DOHH2 (cell line): ENCODE data around the gene MYT1.

Experiments
- H3F3A ChIP-seq: fragments of 200-600 bp; sonication (generic), shearing (Covaris generic); 2 replicates; pipeline ENCODE4 v1.6.0; 2016; ENCODE audit warnings: antibody characterized with exemption, mild to moderate bottlenecking; ENCODE audit not compliant: control insufficient read depth, insufficient read depth
- H3K27ac ChIP-seq: fragments of 200-600 bp; sonication (generic); 2 replicates; pipeline ENCODE4 v1.5.1; 2014; ENCODE audit warnings: low read depth, mild to moderate bottlenecking, low read length, moderate library complexity
- H3K27me3 ChIP-seq: fragments of 200-600 bp; sonication (generic); 2 replicates; pipeline ENCODE4 v1.6.1; 2014; ENCODE audit warnings: mild to moderate bottlenecking, low read length, mixed read lengths; ENCODE audit not compliant: control insufficient read depth
- H3K36me3 ChIP-seq: fragments of 200-600 bp; sonication (generic); 2 replicates; pipeline ENCODE4 v1.6.1; 2014; ENCODE audit warnings: mild to moderate bottlenecking, low read length, moderate library complexity, mixed read lengths; ENCODE audit not compliant: control insufficient read depth
- H3K4me1 ChIP-seq: fragments of 200-600 bp; sonication (generic); 2 replicates; pipeline ENCODE4 v1.6.1; 2014; ENCODE audit warnings: mild to moderate bottlenecking, low read length, mixed read lengths; ENCODE audit not compliant: control insufficient read depth
- H3K4me2 ChIP-seq: fragments of 200-600 bp; sonication (generic); 2 replicates; pipeline ENCODE4 v1.6.0; 2014; ENCODE audit warnings: mild to moderate bottlenecking, low read length, moderate library complexity
- H3K4me3 ChIP-seq: fragments of 200-600 bp; sonication (generic); 2 replicates; pipeline ENCODE4 v1.5.1; 2014; ENCODE audit warnings: mild to moderate bottlenecking, low read length, mixed read lengths
- H3K79me2 ChIP-seq: fragments of 200-600 bp; sonication (generic); 2 replicates; pipeline ENCODE4 v1.6.1; 2014; ENCODE audit warnings: mild to moderate bottlenecking, low read length, mixed read lengths; ENCODE audit not compliant: control insufficient read depth
- H3K9me2 ChIP-seq: fragments of 200-600 bp; sonication (generic); replicated peaks from 2 replicates; pipeline ENCODE4 v1.6.1; 2014; ENCODE audit warnings: mild to moderate bottlenecking, low read length, mixed read lengths; ENCODE audit not compliant: control insufficient read depth
- H3K9me3 ChIP-seq: fragments of 200-600 bp; sonication (generic); 2 replicates; pipeline ENCODE4 v1.6.1; 2014; ENCODE audit warnings: antibody characterized with exemption, low read length, mixed read lengths; ENCODE audit not compliant: control insufficient read depth, insufficient read depth
- H4K20me1 ChIP-seq: fragments of 200-600 bp; sonication (generic); 2 replicates; pipeline ENCODE4 v1.6.0; 2014; ENCODE audit warnings: low read depth, mild to moderate bottlenecking, antibody characterized with exemption, low read length, moderate library complexity; ENCODE audit not compliant: control insufficient read depth, insufficient read depth
- CTCF ChIP-seq: fragments of 200-600 bp; sonication (generic); IDR thresholded peaks from one replicate; pipeline ENCODE4 v1.5.1; 2014; ENCODE audit warnings: antibody characterized with exemption, mild to moderate bottlenecking, low read depth, low read length; ENCODE audit not compliant: poor library complexity, severe bottlenecking
- EZH2phosphoT487 ChIP-seq: fragments of 200-600 bp; sonication (generic); IDR thresholded peaks from 2 replicates; pipeline ENCODE4 v1.6.1; 2017; ENCODE audit warnings: borderline replicate concordance, mild to moderate bottlenecking, antibody characterized with exemption, low read length, moderate library complexity, mixed read lengths

The MYT1 gene

GRCh38 chr20:64250027-64250426 lies 85.8 kb downstream of the MYT1 start:
- no peaks in the 10 kb centered on the region for H3K36me3 ChIP-seq
- no peaks in the 10 kb centered on the region for H3K79me2 ChIP-seq
- H3K27me3 ChIP-seq: peaks cover 27% of the 10 kb centered on the region
- H3K9me3 ChIP-seq: no peaks in the 10 kb centered on the region
- H4K20me1 ChIP-seq: no peaks in the 10 kb centered on the region
- H3K9me2 ChIP-seq: no peaks in the 10 kb centered on the region
- H3K4me1 ChIP-seq: peaks cover 4% of the 10 kb centered on the region
- TF ChIP-seq EZH2phosphoT487 (no peak), CTCF (no peak)
- no peaks in the 10 kb centered on the region for H3F3A ChIP-seq
- H3K27ac ChIP-seq: no peak overlapping the region
- no peak overlapping the region for H3K4me2 ChIP-seq
- H3K4me3 ChIP-seq: no peak overlapping the region

GRCh38 chr20:64253000-64253383 lies 88.7 kb downstream of the MYT1 start:
- H3K4me1 ChIP-seq: peaks cover 20% of the 10 kb centered on the region
- H3K27me3 ChIP-seq: peaks cover 17% of the 10 kb centered on the region
- H3K79me2 ChIP-seq: peaks cover 23% of the 10 kb centered on the region
- H3K9me2 ChIP-seq: no peaks in the 10 kb centered on the region
- peaks cover 5% of the 10 kb centered on the region; the same call in 1 of the 2 replicates for H3K36me3 ChIP-seq
- no peak for TF ChIP-seq EZH2phosphoT487
- no peak for TF ChIP-seq CTCF
- H3F3A ChIP-seq: no peaks in the 10 kb centered on the region
- H3K27ac ChIP-seq: no peak overlapping the region
- H3K4me3 ChIP-seq: no peak overlapping the region
- no peak overlapping the region for H3K4me2 ChIP-seq
- H3K9me3 ChIP-seq: no peaks in the 10 kb centered on the region
- H4K20me1 ChIP-seq: no peaks in the 10 kb centered on the region

GRCh38 chr20:64253443-64253842 lies 89.2 kb downstream of the MYT1 start:
- Histone ChIP-seq H3K9me2 (no peaks in the 10 kb centered on the region), H4K20me1 (no peaks in the 10 kb centered on the region), H3K4me3 (no peak overlapping the region), H3K79me2 (peaks cover 27% of the 10 kb centered on the region), H3K27me3 (peaks cover 17% of the 10 kb centered on the region), H3F3A (no peaks in the 10 kb centered on the region), H3K36me3 (peaks cover 5% of the 10 kb centered on the region; the same call in 1 of the 2 replicates), H3K4me2 (no peak overlapping the region), H3K27ac (no peak overlapping the region), H3K9me3 (no peaks in the 10 kb centered on the region), H3K4me1 (peaks cover 20% of the 10 kb centered on the region)
- TF ChIP-seq EZH2phosphoT487: no peak
- TF ChIP-seq CTCF: no peak
